ENCODE data around the gene COL25A1. TPM values are rescaled to one million over a fixed set of nuclear protein-coding genes. Genes with fewer than 3 reads are reported as not detected.
"Not testable (repeated sequence)": the region's sequence is repeated elsewhere in the genome, so short reads cannot be mapped to it uniquely, and the experiment has no call there.

COL25A1 gene
- total RNA-seq, 1 donor from 2014 or later, result 0.75 TPM

DNA sequence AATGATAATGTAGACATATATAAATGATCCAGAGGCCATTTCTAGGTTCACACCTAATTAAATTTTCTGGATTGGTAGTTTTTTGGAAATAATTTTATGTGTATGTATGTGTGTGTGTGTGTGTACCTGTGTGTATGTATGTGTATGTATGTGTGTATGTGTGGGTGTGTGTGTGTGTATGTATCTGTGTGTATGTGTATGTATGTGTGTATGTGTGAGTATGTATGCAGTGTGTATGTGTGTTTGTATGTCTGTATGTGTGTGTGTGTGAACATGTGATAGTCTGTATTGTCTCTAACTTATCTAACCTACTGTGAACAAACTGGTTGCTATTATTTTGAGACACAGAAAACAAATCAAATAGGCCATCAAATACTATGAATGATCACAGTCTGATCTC, 152.6 kb downstream of the COL25A1 start:
- no peak for TF ChIP-seq CTCF (IDR thresholded peaks at IDR 0.05)

GRCh38 chr4:109148577-109149075, 153.8 kb downstream of the COL25A1 start:
- Histone ChIP-seq H3K27me3 (no peaks in the 10 kb centered on the region), H3K27ac (no peak overlapping the region), H3K4me1 (no peaks in the 10 kb centered on the region), H3K9me3 (no peaks in the 10 kb centered on the region), H3K4me3 (no peak overlapping the region), H3K36me3 (no peaks in the 10 kb centered on the region)
- TF ChIP-seq CTCF (IDR thresholded peaks at IDR 0.05), result no peak
- ATAC-seq (no peak), DNase-seq (no peak)
- intact Hi-C loops (cut with DNase I), result no loop called here

More for the DNA sequence above, 152.6 kb downstream of the COL25A1 start:
- ATAC-seq (no peak), DNase-seq (no peak)
- H3K4me3 ChIP-seq, result no peak overlapping the region
- no peaks in the 10 kb centered on the region for H3K9me3 ChIP-seq
- intact Hi-C loops (cut with DNase I), result no loop called here
- no peaks in the 10 kb centered on the region for H3K36me3 ChIP-seq
- no peaks in the 10 kb centered on the region for H3K27me3 ChIP-seq
- no peaks in the 10 kb centered on the region for H3K4me1 ChIP-seq
- no peak overlapping the region for H3K27ac ChIP-seq

DNA sequence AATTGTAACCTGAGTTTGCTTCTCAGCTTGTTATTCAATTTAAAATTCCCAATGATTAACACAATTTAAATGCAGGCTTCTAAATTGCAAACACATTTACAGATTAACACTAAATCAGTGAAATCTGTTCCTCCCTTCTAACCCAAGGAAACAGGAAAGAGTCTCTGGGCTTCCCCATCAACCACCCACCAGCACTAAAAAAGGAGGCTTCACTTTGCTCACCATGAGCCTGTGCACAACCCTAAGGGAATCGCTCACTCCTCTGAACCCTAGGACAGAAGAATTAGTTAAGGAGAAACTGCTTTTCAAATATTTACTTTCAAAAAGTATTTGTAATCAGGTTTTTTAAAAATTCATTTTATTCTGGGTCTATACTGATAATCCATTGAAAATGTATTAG, 155.3 kb downstream of the COL25A1 start:
- H3K27me3 ChIP-seq, result no peaks in the 10 kb centered on the region
- no peaks in the 10 kb centered on the region for H3K9me3 ChIP-seq
- no peaks in the 10 kb centered on the region for H3K4me1 ChIP-seq
- H3K27ac ChIP-seq, result no peak overlapping the region
- no peak overlapping the region for H3K4me3 ChIP-seq
- no peak for DNase-seq
- no peak for ATAC-seq
- TF ChIP-seq CTCF (IDR thresholded peaks at IDR 0.05), result no peak
- no peaks in the 10 kb centered on the region for H3K36me3 ChIP-seq
- intact Hi-C loops (cut with DNase I), result no loop called here

DNA sequence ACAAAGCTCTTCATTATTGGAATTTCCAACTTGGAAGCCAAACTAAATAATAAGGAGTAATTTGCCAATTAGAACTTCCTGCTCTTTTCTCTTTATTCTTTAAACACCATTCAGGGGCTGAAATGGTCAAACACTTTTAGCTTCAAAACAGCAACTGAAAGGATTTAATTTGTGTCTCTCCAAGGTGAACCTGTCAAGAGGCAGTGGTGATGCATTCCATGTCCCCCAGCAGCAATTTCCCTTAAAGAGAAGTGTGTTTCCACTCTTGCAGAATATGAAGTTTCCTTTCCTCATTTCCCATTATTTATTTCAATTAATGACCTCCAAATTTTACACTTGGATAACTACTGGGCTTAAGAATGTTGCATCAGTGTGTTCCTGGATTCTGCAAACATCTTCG, 156.0 kb downstream of the COL25A1 start:
- no peak for ATAC-seq
- Histone ChIP-seq H3K27me3 (no peaks in the 10 kb centered on the region), H3K4me3 (no peak overlapping the region), H3K4me1 (no peaks in the 10 kb centered on the region), H3K36me3 (no peaks in the 10 kb centered on the region), H3K27ac (no peak overlapping the region), H3K9me3 (no peaks in the 10 kb centered on the region)
- no peak for TF ChIP-seq CTCF (IDR thresholded peaks at IDR 0.05)
- intact Hi-C loops (cut with DNase I), result no loop called here
- DNase-seq, result no peak

DNA sequence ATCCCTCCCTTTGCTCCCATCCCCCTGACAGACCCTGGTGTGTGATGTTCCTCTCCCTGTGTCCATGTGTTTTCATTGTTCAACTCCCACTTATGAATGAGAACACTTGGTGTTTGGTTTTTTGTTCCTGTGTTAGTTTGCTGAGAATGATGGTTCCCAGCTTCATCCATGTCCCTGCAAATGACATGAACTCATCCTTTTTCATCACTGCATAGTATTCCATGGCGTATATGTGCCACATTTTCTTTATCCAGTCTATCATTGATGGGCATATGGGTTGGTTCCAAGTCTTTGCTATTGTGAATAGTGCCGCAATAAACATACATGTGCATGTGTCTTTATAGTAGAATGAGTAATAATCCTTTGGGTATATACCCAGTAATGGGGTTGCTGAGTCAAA, 164.3 kb downstream of the COL25A1 start:
- intact Hi-C loops (cut with DNase I); H3K4me3 ChIP-seq; H3K36me3 ChIP-seq; ATAC-seq; H3K27me3 ChIP-seq; H3K9me3 ChIP-seq; H3K27ac ChIP-seq; DNase-seq; H3K4me1 ChIP-seq: not testable (repeated sequence)

- no peak overlapping the region for H3K4me3 ChIP-seq
- intact Hi-C loops (cut with DNase I), result no loop called here
- DNase-seq, result no peak
Measured at GRCh38 chr4:109134921-109135320, 167.5 kb downstream of the COL25A1 start.

More at GRCh38 chr4:109134921-109135320, 167.5 kb downstream of the COL25A1 start:
- Histone ChIP-seq H3K36me3 (no peaks in the 10 kb centered on the region), H3K4me1 (no peaks in the 10 kb centered on the region), H3K9me3 (no peaks in the 10 kb centered on the region), H3K27me3 (no peaks in the 10 kb centered on the region), H3K27ac (no peak overlapping the region)
- ATAC-seq, result no peak
- no peak for TF ChIP-seq CTCF (IDR thresholded peaks at IDR 0.05)
